Caco-2 (cell line): ENCODE measurements around the gene PIPOX. TPM values are rescaled to one million over a fixed set of nuclear protein-coding genes. Genes with fewer than 3 reads are reported as not detected.

Experiments used
- BruUV-seq: library from RNA; stranded (reverse); fragments of 400-500 nt; replicated peaks from 2 replicates; lab custom pipeline; 2021; lab: Mats Ljungman, UMichigan
- CTCF ChIA-PET: fragments of 300-600 bp; sonication (Branson Sonifier 250); formaldehyde crosslinking; loops from one replicate; lab custom pipeline; 2022; ENCODE audit warnings: antibody characterized with exemption; lab: Charles Lee
- POLR2A ChIA-PET: fragments of 300-600 bp; sonication (Branson Sonifier 250); formaldehyde crosslinking; loops from one replicate; lab custom pipeline; 2022; ENCODE audit warnings: antibody characterized with exemption; lab: Charles Lee
- DNase-seq, 2 experiments: peaks; one replicate each; pipeline versions ENCODE4 v3.0.0 to v3.0.0-alpha.2; 2020 to 2022
- H3K27me3 ChIP-seq: replicated peaks from 2 replicates; pipeline ENCODE4 v1.6.0; 2011; ENCODE audit warnings: low read length; ENCODE audit not compliant: control insufficient read depth, insufficient read depth
- H3K36me3 ChIP-seq: 2 replicates; pipeline ENCODE4 v1.5.1; 2011; ENCODE audit warnings: low read length; ENCODE audit not compliant: control insufficient read depth, insufficient read depth
- H3K4me1 ChIP-seq: fragments of 250-450 bp; sonication (Bioruptor Pico); 2 replicates; pipeline ENCODE4 v1.5.1; 2020; ENCODE audit warnings: mild to moderate bottlenecking
- H3K4me3 ChIP-seq: 2 replicates; pipeline ENCODE4 v1.5.1; 2011; ENCODE audit warnings: low read depth, mild to moderate bottlenecking, control low read depth, low read length
- H3K9me3 ChIP-seq: fragments of 250-450 bp; sonication (Bioruptor Pico); 2 replicates; pipeline ENCODE4 v1.5.1; 2020; ENCODE audit warnings: mild to moderate bottlenecking, moderate library complexity
- H3K27ac Mint-ChIP-seq: one replicate; pipeline ENCODE4 v1.8.0; 2022; ENCODE audit warnings: mixed read lengths; ENCODE audit not compliant: unreplicated experiment
- H3K27me3 Mint-ChIP-seq: one replicate; pipeline ENCODE4 v1.8.0; 2022; ENCODE audit warnings: mixed read lengths; ENCODE audit not compliant: insufficient read depth, unreplicated experiment
- H3K36me3 Mint-ChIP-seq: one replicate; pipeline ENCODE4 v1.8.0; 2022; ENCODE audit warnings: mild to moderate bottlenecking, mixed read lengths; ENCODE audit not compliant: insufficient read depth, unreplicated experiment
- H3K4me1 Mint-ChIP-seq: one replicate; pipeline ENCODE4 v1.8.0; 2022; ENCODE audit warnings: low read depth, mixed read lengths; ENCODE audit not compliant: unreplicated experiment
- H3K4me3 Mint-ChIP-seq: one replicate; pipeline ENCODE4 v1.8.0; 2022; ENCODE audit warnings: mild to moderate bottlenecking, moderate library complexity, mixed read lengths; ENCODE audit not compliant: unreplicated experiment
- H3K9me3 Mint-ChIP-seq: one replicate; pipeline ENCODE4 v1.8.0; 2022; ENCODE audit warnings: mixed read lengths; ENCODE audit not compliant: unreplicated experiment
- intact Hi-C: fragments of 100-400 bp; cut with micrococcal nuclease; formaldehyde crosslinking; loops from one replicate; pipeline ENCODE4 v1.10.0; 2022; ENCODE audit not compliant: unreplicated experiment
- total RNA-seq: library from RNA; stranded (reverse); gene quantifications from 2 replicates; pipeline ENCODE4 v1.2.3, GENCODE V29; 2022
- TF ChIP-seq, protein P1 (sequence below), 2 experiments: fragments of 200-600 bp in 1 of 2; IDR thresholded peaks; 1 replicate in 1 of 2; 2 replicates in 1 of 2; pipeline versions ENCODE4 v1.5.1 to v1.8.0; 2011 to 2022; ENCODE audit warnings: antibody characterized with exemption in 1 of 2, control low read depth in 1 of 2, inconsistent platforms in 1 of 2, low read depth in 1 of 2, low read length in 1 of 2, mild to moderate bottlenecking in 1 of 2, moderate library complexity in 1 of 2; ENCODE audit not compliant: insufficient read depth in 1 of 2, severe bottlenecking in 1 of 2, unreplicated experiment in 1 of 2

PIPOX gene
- total RNA-seq, 1 experiment from 2014 or later: 2.2 TPM

DNA sequence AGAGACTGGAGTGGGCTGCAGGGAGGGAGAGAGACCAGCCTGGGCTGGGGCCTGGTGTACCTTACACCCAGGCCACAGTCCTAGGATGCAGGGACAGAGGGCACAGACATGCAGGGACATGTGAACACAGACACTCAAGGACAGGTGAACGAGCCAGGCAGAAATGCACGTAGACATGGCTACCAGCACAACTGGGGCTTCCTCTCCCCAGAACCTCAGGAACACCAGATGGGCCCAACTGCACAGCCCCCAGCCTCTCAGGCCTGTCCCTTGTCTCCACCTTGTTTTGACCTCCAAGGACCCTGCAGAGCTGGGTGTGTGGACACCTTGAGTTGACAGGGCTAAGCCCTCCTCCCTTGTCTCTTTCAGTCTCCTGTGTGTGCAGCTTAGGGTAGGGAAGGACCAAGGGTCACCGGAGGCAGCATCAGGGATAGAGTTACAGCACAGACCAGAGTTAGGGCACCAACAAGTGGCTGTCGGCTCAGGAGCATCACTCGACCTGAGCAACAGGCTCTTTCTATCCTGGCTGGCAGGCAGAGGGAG, 46.3 kb upstream of the PIPOX start:
- Mint-ChIP-seq H3K9me3 (no peaks in the 10 kb centered on the region), H3K27me3 (peaks cover 12% of the 10 kb centered on the region), H3K27ac (no peak overlapping the region), H3K4me3 (no peak overlapping the region), H3K4me1 (no peaks in the 10 kb centered on the region), H3K36me3 (no peaks in the 10 kb centered on the region)
- intact Hi-C loops: no loop called here
- H3K9me3 ChIP-seq: no peaks in the 10 kb centered on the region
- ChIA-PET CTCF (interaction anchor here (0.7 to 1.4 kb wide), 2 partner anchors 31 to 115 kb away, joined by 3 read pairs; no protein-coding TSS in a partner anchor), POLR2A (interaction anchor here (0.7 kb wide), 1 partner anchor 285 kb away, joined by 6 read pairs; the partner anchor contains the start of gene PROCA1)
- BruUV-seq: no TSS peak
- DNase-seq: no peak
- H3K4me3 ChIP-seq: no peak overlapping the region
- TF ChIP-seq, protein P1, sequence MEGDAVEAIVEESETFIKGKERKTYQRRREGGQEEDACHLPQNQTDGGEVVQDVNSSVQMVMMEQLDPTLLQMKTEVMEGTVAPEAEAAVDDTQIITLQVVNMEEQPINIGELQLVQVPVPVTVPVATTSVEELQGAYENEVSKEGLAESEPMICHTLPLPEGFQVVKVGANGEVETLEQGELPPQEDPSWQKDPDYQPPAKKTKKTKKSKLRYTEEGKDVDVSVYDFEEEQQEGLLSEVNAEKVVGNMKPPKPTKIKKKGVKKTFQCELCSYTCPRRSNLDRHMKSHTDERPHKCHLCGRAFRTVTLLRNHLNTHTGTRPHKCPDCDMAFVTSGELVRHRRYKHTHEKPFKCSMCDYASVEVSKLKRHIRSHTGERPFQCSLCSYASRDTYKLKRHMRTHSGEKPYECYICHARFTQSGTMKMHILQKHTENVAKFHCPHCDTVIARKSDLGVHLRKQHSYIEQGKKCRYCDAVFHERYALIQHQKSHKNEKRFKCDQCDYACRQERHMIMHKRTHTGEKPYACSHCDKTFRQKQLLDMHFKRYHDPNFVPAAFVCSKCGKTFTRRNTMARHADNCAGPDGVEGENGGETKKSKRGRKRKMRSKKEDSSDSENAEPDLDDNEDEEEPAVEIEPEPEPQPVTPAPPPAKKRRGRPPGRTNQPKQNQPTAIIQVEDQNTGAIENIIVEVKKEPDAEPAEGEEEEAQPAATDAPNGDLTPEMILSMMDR (IDR thresholded peaks at IDR 0.05; ENCODE audit: insufficient read depth in 1 of 2, low read depth in 1 of 2, low read length in 1 of 2, severe bottlenecking in 1 of 2, unreplicated experiment in 1 of 2): no peak
- H3K4me1 ChIP-seq: no peaks in the 10 kb centered on the region; the same call in 1 of the 2 replicates
- H3K36me3 ChIP-seq: no peaks in the 10 kb centered on the region
- H3K27me3 ChIP-seq: no peaks in the 10 kb centered on the region; the same call in 1 of the 2 replicates

DNA sequence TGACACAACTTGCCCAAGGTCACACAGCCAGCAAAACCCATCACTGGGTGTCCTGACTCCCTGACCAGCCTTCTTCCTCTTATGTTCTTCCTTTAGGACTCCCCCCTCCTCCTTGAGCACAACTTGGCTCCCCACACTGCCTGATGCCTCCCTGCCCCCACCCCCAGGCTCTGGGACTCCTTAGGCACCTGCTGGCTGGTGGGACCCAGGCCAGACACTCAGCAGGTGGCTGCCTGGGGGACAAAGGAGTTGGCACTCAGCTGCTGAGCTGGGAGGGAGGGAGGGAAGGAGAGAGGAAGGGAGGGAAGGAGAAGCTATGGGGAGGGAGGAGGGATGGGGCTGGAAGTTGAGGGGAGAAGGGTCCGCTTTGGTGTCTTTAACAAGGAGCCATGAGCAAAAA, 45.1 kb upstream of the PIPOX start:
- Mint-ChIP-seq H3K36me3 (no peaks in the 10 kb centered on the region), H3K4me1 (no peaks in the 10 kb centered on the region), H3K4me3 (no peak overlapping the region), H3K27ac (no peak overlapping the region), H3K27me3 (peaks cover 14% of the 10 kb centered on the region), H3K9me3 (no peaks in the 10 kb centered on the region)
- no peaks in the 10 kb centered on the region for H3K9me3 ChIP-seq
- no peak for DNase-seq
- no peaks in the 10 kb centered on the region for H3K36me3 ChIP-seq
- intact Hi-C loops: no loop called here
- BruUV-seq: no TSS peak
- no peaks in the 10 kb centered on the region; the same call in 1 of the 2 replicates for H3K27me3 ChIP-seq
- ChIA-PET POLR2A (no interaction called here), CTCF (no interaction called here)
- no peak overlapping the region for H3K4me3 ChIP-seq
- TF ChIP-seq, protein P1 (IDR thresholded peaks at IDR 0.05; ENCODE audit: insufficient read depth in 1 of 2, low read depth in 1 of 2, low read length in 1 of 2, severe bottlenecking in 1 of 2, unreplicated experiment in 1 of 2): no peak
- H3K4me1 ChIP-seq: no peaks in the 10 kb centered on the region

DNA sequence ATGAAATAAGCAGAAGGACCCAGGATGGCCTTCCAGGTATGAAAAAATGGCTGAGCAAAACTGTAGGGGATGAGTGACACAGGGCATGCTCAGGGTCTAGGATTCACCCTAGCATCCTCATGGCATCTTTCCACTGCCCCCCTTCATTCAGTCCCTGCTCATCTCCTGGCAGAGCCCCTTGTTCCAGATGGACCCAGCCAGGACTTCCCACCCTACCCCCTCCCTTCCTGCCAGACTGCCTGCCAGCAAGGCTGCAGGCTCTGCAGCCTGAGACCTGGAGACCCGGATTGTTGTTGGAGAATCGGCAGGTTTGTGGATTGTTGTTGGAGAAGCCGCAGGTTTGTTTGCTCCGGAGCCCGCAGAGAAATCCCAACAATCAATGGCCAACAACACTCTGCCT, 43.7 kb upstream of the PIPOX start:
- peaks cover 21% of the 10 kb centered on the region for H3K27me3 Mint-ChIP-seq
- H3K4me3 Mint-ChIP-seq: no peak overlapping the region
- H3K36me3 Mint-ChIP-seq: no peaks in the 10 kb centered on the region
- ChIA-PET CTCF (interaction anchor here (1.1 kb wide), 1 partner anchor 34 kb away, joined by 4 read pairs; no protein-coding TSS in a partner anchor), POLR2A (no interaction called here)
- no peaks in the 10 kb centered on the region for H3K4me1 ChIP-seq
- no peaks in the 10 kb centered on the region for H3K4me1 Mint-ChIP-seq
- H3K9me3 Mint-ChIP-seq: no peaks in the 10 kb centered on the region
- H3K9me3 ChIP-seq: no peaks in the 10 kb centered on the region
- no peak overlapping the region for H3K4me3 ChIP-seq
- H3K27ac Mint-ChIP-seq: no peak overlapping the region
- no TSS peak for BruUV-seq
- H3K36me3 ChIP-seq: no peaks in the 10 kb centered on the region
- H3K27me3 ChIP-seq: no peaks in the 10 kb centered on the region; the same call in 1 of the 2 replicates
- TF ChIP-seq, protein P1 (IDR thresholded peaks at IDR 0.05; ENCODE audit: insufficient read depth in 1 of 2, low read depth in 1 of 2, low read length in 1 of 2, severe bottlenecking in 1 of 2, unreplicated experiment in 1 of 2): no peak
- intact Hi-C loops: no loop called here
- DNase-seq: no peak
